ENCODE results near the gene TOX2. TPM values are rescaled to one million over a fixed set of nuclear protein-coding genes. Genes with fewer than 3 reads are reported as not detected.
"Not testable (repeated sequence)": the region's sequence is repeated elsewhere in the genome, so short reads cannot be mapped to it uniquely, and the experiment has no call there.

Gene TOX2
- total RNA-seq, 2 donors from 2014 or later: 2.4 to 3.4 TPM

DNA sequence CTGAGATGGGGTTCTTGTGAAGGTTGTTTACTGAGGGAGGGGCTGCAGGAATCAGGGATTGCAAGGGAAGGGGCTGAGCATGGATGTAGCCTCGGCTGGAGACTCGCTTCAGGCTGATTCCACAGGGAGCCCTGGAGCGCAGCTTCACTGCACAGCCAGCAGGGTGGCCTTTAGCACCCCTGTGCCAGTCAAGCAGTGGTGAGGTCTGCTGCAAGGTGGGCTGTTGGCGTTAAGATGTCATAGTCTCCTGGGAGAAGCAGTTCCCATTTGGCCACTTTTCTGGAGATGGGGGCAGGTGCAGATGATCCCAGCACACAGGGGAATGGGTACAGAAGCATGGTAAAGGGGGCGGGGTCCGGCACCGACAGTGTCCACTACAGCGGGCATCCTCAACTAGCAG, 126.3 kb downstream of the TOX2 start:
- Mint-ChIP-seq H3K9me3 (no peaks in the 10 kb centered on the region), H3K27me3 (ENCODE audit: insufficient read depth) (peaks cover 19% of the 10 kb centered on the region), H3K36me3 (ENCODE audit: low read depth) (no peaks in the 10 kb centered on the region), H3K4me3 (no peak overlapping the region), H3K27ac (no peak overlapping the region), H3K4me1 (no peaks in the 10 kb centered on the region)
- Histone ChIP-seq H3K9me3 (ENCODE audit: control insufficient read depth, low read length) (no peaks in the 10 kb centered on the region), H3K9ac (ENCODE audit: extremely low read depth, low read length, poor library complexity, severe bottlenecking) (no peak overlapping the region), H3K27me3 (ENCODE audit: control insufficient read depth, insufficient read depth, low read length, poor library complexity, severe bottlenecking) (no peaks in the 10 kb centered on the region), H3K4me3 (ENCODE audit: low read length) (no peak overlapping the region), H3K36me3 (ENCODE audit: control insufficient read depth, insufficient read depth, low read length) (no peaks in the 10 kb centered on the region), H3K27ac (ENCODE audit: low read depth, low read length) (no peak overlapping the region), H3K4me1 (ENCODE audit: control insufficient read depth, insufficient read depth, low read length) (no peaks in the 10 kb centered on the region)
- WGBS, 2 experiments (ENCODE audit: insufficient coverage in 1 of 2, insufficient read length in 1 of 2): 89 to 92% methylated on average over 6 to 8 of the region's 8 CpGs
- DNase-seq: no peak
- TF ChIP-seq, protein P1, sequence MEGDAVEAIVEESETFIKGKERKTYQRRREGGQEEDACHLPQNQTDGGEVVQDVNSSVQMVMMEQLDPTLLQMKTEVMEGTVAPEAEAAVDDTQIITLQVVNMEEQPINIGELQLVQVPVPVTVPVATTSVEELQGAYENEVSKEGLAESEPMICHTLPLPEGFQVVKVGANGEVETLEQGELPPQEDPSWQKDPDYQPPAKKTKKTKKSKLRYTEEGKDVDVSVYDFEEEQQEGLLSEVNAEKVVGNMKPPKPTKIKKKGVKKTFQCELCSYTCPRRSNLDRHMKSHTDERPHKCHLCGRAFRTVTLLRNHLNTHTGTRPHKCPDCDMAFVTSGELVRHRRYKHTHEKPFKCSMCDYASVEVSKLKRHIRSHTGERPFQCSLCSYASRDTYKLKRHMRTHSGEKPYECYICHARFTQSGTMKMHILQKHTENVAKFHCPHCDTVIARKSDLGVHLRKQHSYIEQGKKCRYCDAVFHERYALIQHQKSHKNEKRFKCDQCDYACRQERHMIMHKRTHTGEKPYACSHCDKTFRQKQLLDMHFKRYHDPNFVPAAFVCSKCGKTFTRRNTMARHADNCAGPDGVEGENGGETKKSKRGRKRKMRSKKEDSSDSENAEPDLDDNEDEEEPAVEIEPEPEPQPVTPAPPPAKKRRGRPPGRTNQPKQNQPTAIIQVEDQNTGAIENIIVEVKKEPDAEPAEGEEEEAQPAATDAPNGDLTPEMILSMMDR (conservative IDR thresholded peaks at IDR 0.05): peak; percentile 60

DNA sequence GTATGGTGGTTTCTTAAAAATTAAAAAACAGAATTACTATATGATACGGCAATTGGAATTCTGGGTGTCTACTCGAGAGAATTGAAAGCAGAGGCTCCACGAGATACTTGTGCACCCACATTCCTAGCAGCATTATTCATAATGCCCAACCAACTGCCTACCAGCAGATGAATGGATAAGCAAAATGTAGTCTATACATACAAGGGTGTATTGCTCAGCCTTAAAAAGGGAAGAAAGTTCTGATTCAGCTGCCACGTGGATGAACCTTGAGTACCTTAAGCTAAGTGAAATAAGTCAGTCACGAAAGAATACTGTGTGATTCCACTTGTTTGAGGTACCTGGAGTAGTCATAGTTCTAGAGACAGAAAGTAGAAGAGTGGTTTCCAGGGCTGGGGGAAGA, 130.1 kb downstream of the TOX2 start:
- WGBS, 2 experiments (ENCODE audit: insufficient coverage in 1 of 2, insufficient read length in 1 of 2): 93 to 100% methylated on average over 2 to 5 of the region's 5 CpGs
- H3K9ac ChIP-seq (ENCODE audit: extremely low read depth, low read length, poor library complexity, severe bottlenecking); H3K27ac ChIP-seq (ENCODE audit: low read depth, low read length); H3K27me3 ChIP-seq (ENCODE audit: control insufficient read depth, insufficient read depth, low read length, poor library complexity, severe bottlenecking); H3K36me3 ChIP-seq (ENCODE audit: control insufficient read depth, insufficient read depth, low read length); DNase-seq; H3K27me3 Mint-ChIP-seq (ENCODE audit: insufficient read depth); H3K4me3 Mint-ChIP-seq; H3K9me3 ChIP-seq (ENCODE audit: control insufficient read depth, low read length); H3K27ac Mint-ChIP-seq; H3K4me3 ChIP-seq (ENCODE audit: low read length); H3K36me3 Mint-ChIP-seq (ENCODE audit: low read depth); H3K9me3 Mint-ChIP-seq; H3K4me1 ChIP-seq (ENCODE audit: control insufficient read depth, insufficient read depth, low read length); H3K4me1 Mint-ChIP-seq: not testable (repeated sequence)

DNA sequence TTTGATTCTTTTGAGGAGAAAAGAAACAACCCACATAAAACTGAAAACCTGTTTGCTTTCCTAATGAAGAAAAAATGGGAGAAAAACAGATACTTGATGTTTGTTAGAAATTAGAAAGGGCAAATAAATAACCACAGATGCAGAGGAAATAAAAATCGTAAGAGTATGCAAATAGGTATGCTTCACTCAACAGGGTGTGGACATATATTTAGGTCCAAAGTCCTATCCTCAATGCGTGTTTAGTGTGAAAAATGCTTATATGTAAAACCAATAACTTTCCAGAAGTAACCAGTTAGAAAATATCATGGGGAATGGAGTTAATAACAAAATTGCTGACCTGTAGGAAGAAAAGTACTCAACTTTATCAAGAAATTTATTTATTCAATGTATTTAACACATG, 135.7 kb downstream of the TOX2 start:
- Histone ChIP-seq H3K9ac (ENCODE audit: extremely low read depth, low read length, poor library complexity, severe bottlenecking) (no peak overlapping the region), H3K4me1 (ENCODE audit: control insufficient read depth, insufficient read depth, low read length) (no peaks in the 10 kb centered on the region), H3K4me3 (ENCODE audit: low read length) (no peak overlapping the region), H3K36me3 (ENCODE audit: control insufficient read depth, insufficient read depth, low read length) (no peaks in the 10 kb centered on the region), H3K9me3 (ENCODE audit: control insufficient read depth, low read length) (no peaks in the 10 kb centered on the region), H3K27me3 (ENCODE audit: control insufficient read depth, insufficient read depth, low read length, poor library complexity, severe bottlenecking) (no peaks in the 10 kb centered on the region), H3K27ac (ENCODE audit: low read depth, low read length) (no peak overlapping the region)
- Mint-ChIP-seq H3K4me3 (no peak overlapping the region), H3K9me3 (no peaks in the 10 kb centered on the region), H3K36me3 (ENCODE audit: low read depth) (no peaks in the 10 kb centered on the region), H3K27ac (no peak overlapping the region), H3K27me3 (ENCODE audit: insufficient read depth) (peaks cover 3% of the 10 kb centered on the region), H3K4me1 (no peaks in the 10 kb centered on the region)
- WGBS, 2 experiments (ENCODE audit: insufficient coverage in 1 of 2, insufficient read length in 1 of 2): 76 to 86% methylated on average over 1 to 2 of the region's 2 CpGs
- TF ChIP-seq, protein P1 (conservative IDR thresholded peaks at IDR 0.05): no peak
- DNase-seq: no peak
